Transverse colon (tissue), 4 donors: ENCODE measurements around the gene CACNA1C.

Source experiments
- CTCF ChIP-seq, 5 experiments: fragments of 200-600 bp in 3 of 5; fragments of 450-650 bp in 2 of 5; sonication (generic) in 3 of 5; IDR thresholded peaks; 1 replicate in 2 of 5; 2 replicates in 3 of 5; pipeline ENCODE4 v1.5.1; 2016 to 2017; ENCODE audit warnings: antibody characterized with exemption in 5 of 5, inconsistent platforms in 3 of 5, mild to moderate bottlenecking in 2 of 5, moderate library complexity in 1 of 5
- EP300 ChIP-seq: sonication (generic); formaldehyde crosslinking; IDR thresholded peaks from one replicate; pipeline ENCODE4 v1.6.1; 2017; ENCODE audit warnings: antibody characterized with exemption, low read depth
- POLR2A ChIP-seq: fragments of 450-650 bp; IDR thresholded peaks from one replicate; pipeline ENCODE4 v1.6.1; 2016; ENCODE audit warnings: antibody characterized with exemption, mild to moderate bottlenecking, moderate library complexity
- POLR2AphosphoS5 ChIP-seq, 3 donors: sonication (generic); formaldehyde crosslinking; IDR thresholded peaks; one replicate each; pipeline ENCODE4 v1.6.1; 2016; ENCODE audit warnings: antibody characterized with exemption in 3 of 3

- TF ChIP-seq CTCF (IDR thresholded peaks at IDR 0.05), result no peak
- no peak for TF ChIP-seq POLR2AphosphoS5 (IDR thresholded peaks at IDR 0.05)
- no peak for TF ChIP-seq EP300
- TF ChIP-seq POLR2A, result no peak
Observed at GRCh38 chr12:2523317-2523716, 470.5 kb downstream of the CACNA1C start.
